ENCODE data around the gene ZNF341.

- TF ChIP-seq CTCF (IDR thresholded peaks at IDR 0.05; ENCODE audit: low read length), result no peak
- no peak for TF ChIP-seq EZH2 (optimal IDR thresholded peaks at IDR 0.05; ENCODE audit: low read depth, low read length)
- TF ChIP-seq EZH2phosphoT487 (IDR thresholded peaks at IDR 0.05; ENCODE audit: low read length), result no peak
Observed at GRCh38 chr20:33777816-33778215, 46.0 kb downstream of the ZNF341 start.

Data from MM.1S (cell line).